ENCODE data around the gene CRYBA1.

The CRYBA1 gene

GRCh38 chr17:29283496-29283895 is 36.8 kb downstream of the CRYBA1 start:
- no peak for DNase-seq (ENCODE audit: low spot score)

GRCh38 chr17:29283961-29284360 is 37.3 kb downstream of the CRYBA1 start:
- no peak for DNase-seq (ENCODE audit: low spot score)

GRCh38 chr17:29289852-29290251 is 43.2 kb downstream of the CRYBA1 start:
- DNase-seq (ENCODE audit: low spot score): no peak

GRCh38 chr17:29291163-29291752 is 44.6 kb downstream of the CRYBA1 start:
- peak; percentile 58 for DNase-seq (ENCODE audit: low spot score)

GRCh38 chr17:29292071-29292991 is 45.7 kb downstream of the CRYBA1 start:
- DNase-seq (ENCODE audit: low spot score): peak; percentile 43

GRCh38 chr17:29292992-29293889 is 46.6 kb downstream of the CRYBA1 start:
- DNase-seq (ENCODE audit: low spot score): peak; percentile 63

- peak; percentile 98 for DNase-seq (ENCODE audit: low spot score)
Observed at GRCh38 chr17:29293890-29294579, 47.4 kb downstream of the CRYBA1 start, which contains the start of gene NUFIP2. Gene NUFIP2 (minus strand): TSS chr17:29294148. CDS start chr17:29294059, 89 bp downstream.

GRCh38 chr17:29294580-29294900 is 47.9 kb downstream of the CRYBA1 start:
- DNase-seq (ENCODE audit: low spot score): no peak

GRCh38 chr17:29295420-29295819 is 48.8 kb downstream of the CRYBA1 start:
- no peak for DNase-seq (ENCODE audit: low spot score)

- no peak for DNase-seq (ENCODE audit: low spot score)
Observed at GRCh38 chr17:29299031-29299430, 52.4 kb downstream of the CRYBA1 start.

- DNase-seq (ENCODE audit: low spot score): no peak
Observed at GRCh38 chr17:29303386-29303785, 56.7 kb downstream of the CRYBA1 start.
